Tibial nerve (tissue), 4 donors: ENCODE results near the gene ZBED4. TPM values are rescaled to one million over a fixed set of nuclear protein-coding genes. Genes with fewer than 3 reads are reported as not detected.

ENCODE experiments used
- DNase-seq, 2 donors: peaks; one replicate each; pipeline ENCODE4 v3.0.0-alpha.2; 2019; ENCODE audit warnings: low spot score in 2 of 2
- H3K27ac ChIP-seq, 4 donors: fragments of 200-600 bp; sonication (generic) in 3 of 4; one replicate each; pipeline ENCODE4 v1.5.1; 2017 to 2019; ENCODE audit warnings: mild to moderate bottlenecking in 1 of 4
- H3K27me3 ChIP-seq, 2 donors: fragments of 200-600 bp; sonication (generic) in 1 of 2; one replicate each; pipeline versions ENCODE4 v1.5.1 to v1.6.0; 2017 to 2019
- H3K36me3 ChIP-seq, 3 donors: fragments of 200-600 bp; sonication (generic); one replicate each; pipeline ENCODE4 v1.5.1; 2018 to 2019
- H3K4me1 ChIP-seq, 4 donors: fragments of 200-600 bp; sonication (generic) in 3 of 4; one replicate each; pipeline ENCODE4 v1.5.1; 2017 to 2019
- H3K4me3 ChIP-seq, 4 donors: fragments of 200-600 bp; sonication (generic) in 3 of 4; one replicate each; pipeline ENCODE4 v1.5.1; 2017 to 2019; ENCODE audit warnings: mild to moderate bottlenecking in 1 of 4, moderate library complexity in 1 of 4
- H3K9me3 ChIP-seq, 4 donors: fragments of 200-600 bp; sonication (generic) in 3 of 4; one replicate each; pipeline ENCODE4 v1.5.1; 2017 to 2019
- EP300 ChIP-seq, 2 donors: sonication (generic); formaldehyde crosslinking; IDR thresholded peaks; one replicate each; pipeline ENCODE4 v1.6.1; 2017; ENCODE audit warnings: antibody characterized with exemption in 2 of 2, mild to moderate bottlenecking in 1 of 2
- POLR2A ChIP-seq, 2 donors: fragments of 450-650 bp; IDR thresholded peaks; one replicate each; pipeline ENCODE4 v1.6.1; 2017; ENCODE audit warnings: antibody characterized with exemption in 2 of 2, mild to moderate bottlenecking in 2 of 2, moderate library complexity in 2 of 2
- WGBS, 2 donors: methylation state at CpG; one replicate each; pipeline ENCODE4 v1.1.5; 2018; 5-methylcytosine and 5-hydroxymethylcytosine counted together
- total RNA-seq, 4 donors: library from RNA; depleted of rRNA; stranded (reverse); fragments of >200 nt; gene quantifications; one replicate each; pipeline ENCODE4 v1.1.0, GENCODE V29; 2016
- TF ChIP-seq, protein P1 (sequence below), 5 experiments: fragments of 200-600 bp in 3 of 5; fragments of 450-650 bp in 2 of 5; sonication (generic) in 3 of 5; IDR thresholded peaks; one replicate each; pipeline ENCODE4 v1.5.1; 2016 to 2019; ENCODE audit warnings: antibody characterized with exemption in 5 of 5, mild to moderate bottlenecking in 3 of 5, moderate library complexity in 2 of 5

The ZBED4 gene
- total RNA-seq, 4 donors from 2014 or later, result 5.9 to 12.3 (median 7.3) TPM

GRCh38 chr22:49858827-49859226, 5.2 kb downstream of the ZBED4 start:
- no peaks in the 10 kb centered on the region for H3K9me3 ChIP-seq
- no peak overlapping the region for H3K27ac ChIP-seq
- peaks cover 0 to 8% (median 0%) of the 10 kb centered on the region in 3 donors for H3K36me3 ChIP-seq
- H3K4me1 ChIP-seq, result peaks cover 0 to 20% (median 11%) of the 10 kb centered on the region in 4 donors
- no peak overlapping the region for H3K4me3 ChIP-seq
- 79 to 81% methylated on average over 14 of the region's 14 CpGs for WGBS, 2 donors
- TF ChIP-seq POLR2A (IDR thresholded peaks at IDR 0.05) (no peak), EP300 (IDR thresholded peaks at IDR 0.05) (no peak)
- TF ChIP-seq, protein P1, sequence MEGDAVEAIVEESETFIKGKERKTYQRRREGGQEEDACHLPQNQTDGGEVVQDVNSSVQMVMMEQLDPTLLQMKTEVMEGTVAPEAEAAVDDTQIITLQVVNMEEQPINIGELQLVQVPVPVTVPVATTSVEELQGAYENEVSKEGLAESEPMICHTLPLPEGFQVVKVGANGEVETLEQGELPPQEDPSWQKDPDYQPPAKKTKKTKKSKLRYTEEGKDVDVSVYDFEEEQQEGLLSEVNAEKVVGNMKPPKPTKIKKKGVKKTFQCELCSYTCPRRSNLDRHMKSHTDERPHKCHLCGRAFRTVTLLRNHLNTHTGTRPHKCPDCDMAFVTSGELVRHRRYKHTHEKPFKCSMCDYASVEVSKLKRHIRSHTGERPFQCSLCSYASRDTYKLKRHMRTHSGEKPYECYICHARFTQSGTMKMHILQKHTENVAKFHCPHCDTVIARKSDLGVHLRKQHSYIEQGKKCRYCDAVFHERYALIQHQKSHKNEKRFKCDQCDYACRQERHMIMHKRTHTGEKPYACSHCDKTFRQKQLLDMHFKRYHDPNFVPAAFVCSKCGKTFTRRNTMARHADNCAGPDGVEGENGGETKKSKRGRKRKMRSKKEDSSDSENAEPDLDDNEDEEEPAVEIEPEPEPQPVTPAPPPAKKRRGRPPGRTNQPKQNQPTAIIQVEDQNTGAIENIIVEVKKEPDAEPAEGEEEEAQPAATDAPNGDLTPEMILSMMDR (IDR thresholded peaks at IDR 0.05), result no peak
- no peaks in the 10 kb centered on the region for H3K27me3 ChIP-seq
- no peak for DNase-seq

DNA sequence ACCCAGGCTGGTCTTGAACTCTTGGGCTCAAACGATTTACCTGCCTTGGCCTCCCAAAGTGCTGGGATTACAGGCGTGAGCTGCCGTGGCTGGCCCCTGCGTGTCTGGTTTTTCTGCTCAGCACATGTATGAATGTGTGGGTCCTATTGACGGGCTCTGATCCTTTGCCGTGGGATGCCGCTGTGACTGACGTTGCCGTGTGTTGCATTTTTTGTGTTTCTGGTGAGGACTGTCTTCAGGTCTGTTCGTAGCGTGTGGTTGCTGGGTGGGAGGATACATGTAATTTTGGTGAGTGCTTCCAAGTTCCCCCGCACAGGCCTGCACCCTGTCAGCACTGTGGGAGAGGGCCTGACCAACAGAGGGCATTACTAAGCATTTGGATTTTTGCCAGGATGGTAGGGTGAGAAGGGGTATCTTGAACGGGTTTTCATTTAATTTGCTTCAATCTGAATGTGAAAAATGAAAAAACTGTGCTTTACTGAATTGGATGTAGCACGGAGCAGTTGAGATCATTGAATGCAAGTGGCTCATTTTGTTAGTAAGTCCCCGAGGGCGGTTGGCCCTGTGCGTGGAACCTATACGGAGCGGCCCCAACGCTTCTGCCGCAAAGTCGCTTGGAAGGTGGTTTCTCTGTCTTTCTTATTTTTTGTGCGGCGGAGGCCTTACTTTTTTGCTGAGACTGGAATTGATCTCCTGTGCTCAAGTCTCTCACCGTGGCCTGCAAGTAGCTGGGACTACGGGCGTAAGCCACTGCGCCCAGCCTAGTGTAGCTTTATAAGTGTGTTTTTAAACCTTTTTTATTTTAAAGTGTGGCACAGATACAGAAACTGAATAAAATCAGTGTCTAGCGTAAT, 8.2 kb downstream of the ZBED4 start:
- Histone ChIP-seq H3K36me3 (peaks cover 0 to 28% (median 0%) of the 10 kb centered on the region in 3 donors), H3K4me3 (no peak overlapping the region), H3K27me3 (no peaks in the 10 kb centered on the region), H3K4me1 (no peaks in the 10 kb centered on the region), H3K27ac (no peak overlapping the region), H3K9me3 (peaks cover 0 to 21% (median 2%) of the 10 kb centered on the region in 4 donors)
- TF ChIP-seq, protein P1 (IDR thresholded peaks at IDR 0.05), result no peak
- TF ChIP-seq POLR2A (IDR thresholded peaks at IDR 0.05) (no peak), EP300 (IDR thresholded peaks at IDR 0.05) (no peak)
- DNase-seq, result no peak
- 89 to 90% methylated on average over 29 of the region's 29 CpGs for WGBS, 2 donors

- Histone ChIP-seq H3K9me3 (peaks cover 0 to 27% (median 2%) of the 10 kb centered on the region in 4 donors), H3K36me3 (peaks cover 0 to 34% (median 0%) of the 10 kb centered on the region in 3 donors), H3K27me3 (no peaks in the 10 kb centered on the region), H3K4me1 (no peaks in the 10 kb centered on the region), H3K4me3 (no peak overlapping the region), H3K27ac (no peak overlapping the region)
- DNase-seq, result no peak
- TF ChIP-seq, protein P1 (IDR thresholded peaks at IDR 0.05), result no peak
- TF ChIP-seq EP300 (IDR thresholded peaks at IDR 0.05) (no peak), POLR2A (IDR thresholded peaks at IDR 0.05) (no peak)
- WGBS, 2 donors, result 94 to 95% methylated on average over 5 of the region's 5 CpGs
Observed at GRCh38 chr22:49862496-49862776, 8.8 kb downstream of the ZBED4 start.

- Histone ChIP-seq H3K4me1 (no peaks in the 10 kb centered on the region), H3K27me3 (no peaks in the 10 kb centered on the region), H3K27ac (no peak overlapping the region), H3K36me3 (peaks cover 0 to 43% (median 0%) of the 10 kb centered on the region in 3 donors), H3K4me3 (no peak overlapping the region), H3K9me3 (peaks cover 0 to 37% (median 2%) of the 10 kb centered on the region in 4 donors)
- 84 to 94% methylated on average over 6 to 7 of the region's 7 CpGs for WGBS, 2 donors
- no peak for DNase-seq
- no peak for TF ChIP-seq EP300 (IDR thresholded peaks at IDR 0.05)
- TF ChIP-seq, protein P1 (IDR thresholded peaks at IDR 0.05), result no peak
Observed at GRCh38 chr22:49863931-49864330, 10.3 kb downstream of the ZBED4 start.

GRCh38 chr22:49865156-49865555, 11.5 kb downstream of the ZBED4 start:
- H3K4me3 ChIP-seq, result no peak overlapping the region
- no peak for TF ChIP-seq POLR2A (IDR thresholded peaks at IDR 0.05)
- no peak overlapping the region for H3K27ac ChIP-seq
- peaks cover 0 to 49% (median 2%) of the 10 kb centered on the region in 4 donors for H3K9me3 ChIP-seq
- 92 to 94% methylated on average over 17 of the region's 17 CpGs for WGBS, 2 donors
- no peak for DNase-seq
- H3K36me3 ChIP-seq, result peaks cover 0 to 53% (median 0%) of the 10 kb centered on the region in 3 donors
- H3K4me1 ChIP-seq, result no peaks in the 10 kb centered on the region
- H3K27me3 ChIP-seq, result no peaks in the 10 kb centered on the region
